Stomach (tissue), 9 donors: ENCODE results near the gene SRP19. TPM values are rescaled to one million over a fixed set of nuclear protein-coding genes. Genes with fewer than 3 reads are reported as not detected.
"Not testable (repeated sequence)": the region's sequence is repeated elsewhere in the genome, so short reads cannot be mapped to it uniquely, and the experiment has no call there.

Source experiments
- DNase-seq, 2 donors: peaks; one replicate each; pipeline versions ENCODE4 v3.0.0 to v3.0.0-alpha.2; 2013 to 2019
- H3K27ac ChIP-seq, 5 donors: fragments of 200-600 bp in 4 of 5; sonication (generic) in 4 of 5; one replicate each; pipeline ENCODE4 v1.5.1; 2013 to 2019; ENCODE audit warnings: mild to moderate bottlenecking in 1 of 5, moderate library complexity in 1 of 5
- H3K27me3 ChIP-seq, 3 donors: fragments of 200-600 bp; sonication (generic); one replicate each; pipeline ENCODE4 v1.5.1; 2017 to 2019; ENCODE audit warnings: mixed run types in 1 of 3
- H3K36me3 ChIP-seq, 4 donors: fragments of 200-600 bp; sonication (generic); 1 replicate in 3 of 4; 2 replicates in 1 of 4; pipeline ENCODE4 v1.5.1; 2016 to 2019
- H3K4me1 ChIP-seq, 4 donors: fragments of 200-600 bp; sonication (generic); one replicate each; pipeline ENCODE4 v1.5.1; 2016 to 2019
- H3K4me3 ChIP-seq, 4 donors: fragments of 200-600 bp; sonication (generic) in 3 of 4; one replicate each; pipeline ENCODE4 v1.5.1; 2016 to 2019; ENCODE audit warnings: mild to moderate bottlenecking in 1 of 4
- H3K9me3 ChIP-seq, 4 donors: fragments of 200-600 bp; sonication (generic); one replicate each; pipeline ENCODE4 v1.5.1; 2016 to 2019
- EP300 ChIP-seq: sonication (generic); formaldehyde crosslinking; IDR thresholded peaks from one replicate; pipeline ENCODE4 v1.6.1; 2017; ENCODE audit warnings: antibody characterized with exemption
- POLR2A ChIP-seq, 4 donors: fragments of 450-650 bp; IDR thresholded peaks; one replicate each; pipeline ENCODE4 v1.6.1; 2016; ENCODE audit warnings: antibody characterized with exemption in 4 of 4, control low read depth in 2 of 4, mild to moderate bottlenecking in 1 of 4, moderate library complexity in 1 of 4
- POLR2AphosphoS5 ChIP-seq, 3 donors: sonication (generic); formaldehyde crosslinking; IDR thresholded peaks; one replicate each; pipeline ENCODE4 v1.6.1; 2016; ENCODE audit warnings: antibody characterized with exemption in 3 of 3
- WGBS, 5 donors: extraction: QIAGEN DNeasy Blood & Tissue Kit in 3 of 5; methylation state at CpG; one replicate each; pipeline versions ENCODE4 v1.1.5 to v1.1.7; 2013 to 2018; 5-methylcytosine and 5-hydroxymethylcytosine counted together
- intact Hi-C: fragments of 100-400 bp; cut with DNase I; formaldehyde crosslinking; loops from one replicate; pipeline ENCODE4 v1.15.1; 2023; ENCODE audit warnings: low total_unique reads
- polyA plus RNA-seq, 3 donors: library from polyadenylated mRNA; stranded (reverse); fragments of 200-250 nt; gene quantifications; one replicate each; pipeline ENCODE4 v1.2.3, GENCODE V29; 2013
- total RNA-seq, 5 donors: library from RNA; depleted of rRNA; stranded (reverse); fragments of >200 nt; gene quantifications; one replicate each; pipeline versions ENCODE4 v1.1.0 to v1.2.3, GENCODE V29; 2014 to 2016
- TF ChIP-seq, protein P1 (sequence below), 7 experiments: fragments of 450-650 bp in 4 of 7; fragments of 200-600 bp in 3 of 7; sonication (generic) in 3 of 7; IDR thresholded peaks; one replicate each; pipeline ENCODE4 v1.5.1; 2016 to 2019; ENCODE audit warnings: antibody characterized with exemption in 7 of 7, control low read depth in 2 of 7, mild to moderate bottlenecking in 1 of 7
- donor health status: healthy with polysubstance abuse.
- donor health status: Bipolar disorder and iron deficiency.
- donor health status: healthy.

Gene SRP19
- total and polyA plus RNA-seq, 8 donors, result 3.2 to 99.3 (median 56.4) TPM

DNA sequence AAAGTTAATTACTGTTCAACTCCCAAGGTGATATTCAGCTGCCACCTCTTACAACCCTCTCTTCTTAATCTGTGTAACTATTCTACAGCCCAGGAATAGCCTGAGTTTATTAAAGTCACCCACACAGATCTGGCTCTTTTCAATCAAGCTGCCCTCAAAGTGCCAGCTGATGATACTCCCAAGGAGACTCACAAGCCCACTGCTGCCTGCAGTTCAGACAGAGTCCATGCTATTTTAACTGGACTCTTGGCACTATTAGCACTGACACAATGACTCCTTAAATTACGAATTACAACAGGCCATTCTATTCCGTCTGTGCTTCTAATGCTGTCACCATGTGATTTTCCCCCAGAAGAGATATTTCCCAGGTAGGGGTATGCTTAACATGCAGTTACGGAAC, 34.6 kb downstream of the SRP19 start:
- DNase-seq, result no peak
- Histone ChIP-seq H3K4me3 (no peak overlapping the region), H3K36me3 (peaks cover 4 to 71% (median 66%) of the 10 kb centered on the region in 4 donors), H3K27me3 (no peaks in the 10 kb centered on the region), H3K4me1 (peaks cover 0 to 26% (median 5%) of the 10 kb centered on the region in 4 donors), H3K27ac (no peak overlapping the region), H3K9me3 (no peaks in the 10 kb centered on the region)
- intact Hi-C loops, result no loop called here
- 86 to 95% (median 92%) methylated on average over 3 of the region's 3 CpGs for WGBS, 5 donors
- TF ChIP-seq, protein P1, sequence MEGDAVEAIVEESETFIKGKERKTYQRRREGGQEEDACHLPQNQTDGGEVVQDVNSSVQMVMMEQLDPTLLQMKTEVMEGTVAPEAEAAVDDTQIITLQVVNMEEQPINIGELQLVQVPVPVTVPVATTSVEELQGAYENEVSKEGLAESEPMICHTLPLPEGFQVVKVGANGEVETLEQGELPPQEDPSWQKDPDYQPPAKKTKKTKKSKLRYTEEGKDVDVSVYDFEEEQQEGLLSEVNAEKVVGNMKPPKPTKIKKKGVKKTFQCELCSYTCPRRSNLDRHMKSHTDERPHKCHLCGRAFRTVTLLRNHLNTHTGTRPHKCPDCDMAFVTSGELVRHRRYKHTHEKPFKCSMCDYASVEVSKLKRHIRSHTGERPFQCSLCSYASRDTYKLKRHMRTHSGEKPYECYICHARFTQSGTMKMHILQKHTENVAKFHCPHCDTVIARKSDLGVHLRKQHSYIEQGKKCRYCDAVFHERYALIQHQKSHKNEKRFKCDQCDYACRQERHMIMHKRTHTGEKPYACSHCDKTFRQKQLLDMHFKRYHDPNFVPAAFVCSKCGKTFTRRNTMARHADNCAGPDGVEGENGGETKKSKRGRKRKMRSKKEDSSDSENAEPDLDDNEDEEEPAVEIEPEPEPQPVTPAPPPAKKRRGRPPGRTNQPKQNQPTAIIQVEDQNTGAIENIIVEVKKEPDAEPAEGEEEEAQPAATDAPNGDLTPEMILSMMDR (IDR thresholded peaks at IDR 0.05), result no peak
- no peak for TF ChIP-seq POLR2A (IDR thresholded peaks at IDR 0.05)
- TF ChIP-seq EP300, result no peak
- TF ChIP-seq POLR2AphosphoS5 (IDR thresholded peaks at IDR 0.05), result no peak

DNA sequence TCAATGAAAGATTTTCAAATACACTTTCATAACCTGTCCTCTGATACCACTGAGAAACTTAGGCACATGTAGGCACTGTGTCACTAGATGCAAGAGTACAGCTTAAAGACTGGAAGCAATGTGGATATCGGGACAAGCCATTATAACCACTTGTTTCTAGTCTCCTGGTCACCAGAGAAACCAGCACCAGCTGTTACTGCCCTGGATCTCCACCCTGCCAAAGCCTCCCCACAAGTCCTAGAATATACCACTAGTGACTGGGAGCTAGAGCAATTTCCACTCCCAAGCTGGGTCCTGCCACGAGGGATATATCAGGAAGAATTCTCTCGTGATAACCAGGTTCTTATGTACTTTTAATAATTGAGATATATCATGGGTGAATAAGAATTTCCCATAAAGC, 41.5 kb downstream of the SRP19 start:
- Histone ChIP-seq H3K27me3 (no peaks in the 10 kb centered on the region), H3K4me1 (peaks cover 0 to 15% (median 6%) of the 10 kb centered on the region in 4 donors), H3K9me3 (no peaks in the 10 kb centered on the region), H3K36me3 (peaks cover 14 to 75% (median 70%) of the 10 kb centered on the region in 4 donors), H3K27ac (no peak overlapping the region), H3K4me3 (no peak overlapping the region)
- intact Hi-C loops, result no loop called here
- 74 to 93% (median 90%) methylated on average over 3 of the region's 3 CpGs for WGBS, 5 donors
- DNase-seq, result no peak
- TF ChIP-seq POLR2A (IDR thresholded peaks at IDR 0.05), result no peak

DNA sequence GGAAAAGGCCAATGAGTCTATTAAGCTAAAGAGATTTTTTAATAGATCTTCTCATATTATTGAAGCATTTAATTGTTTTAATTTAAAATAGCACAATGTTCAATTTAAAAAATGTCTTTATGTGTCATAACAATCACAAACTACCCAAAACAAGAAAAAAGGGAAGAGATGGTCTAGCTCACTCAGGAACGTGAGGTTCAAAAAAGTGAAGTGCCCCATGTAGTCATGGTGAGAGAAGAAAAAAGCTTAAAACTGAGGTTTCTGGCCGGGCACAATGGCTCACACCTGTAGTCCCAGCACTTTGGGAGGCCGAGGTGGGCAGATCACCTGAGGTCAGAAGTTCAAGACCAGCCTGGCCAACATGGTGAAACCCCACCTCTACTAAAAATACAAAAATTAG, 43.9 kb downstream of the SRP19 start:
- DNase-seq, H3K9me3 ChIP-seq, intact Hi-C loops, H3K27ac ChIP-seq, H3K27me3 ChIP-seq, H3K4me3 ChIP-seq: not testable (repeated sequence)
- peaks cover 0 to 22% (median 9%) of the 10 kb centered on the region in 4 donors for H3K4me1 ChIP-seq
- WGBS, 5 donors, result 84 to 91% (median 88%) methylated on average over 3 of the region's 3 CpGs
- peaks cover 12 to 65% (median 61%) of the 10 kb centered on the region in 4 donors for H3K36me3 ChIP-seq

DNA sequence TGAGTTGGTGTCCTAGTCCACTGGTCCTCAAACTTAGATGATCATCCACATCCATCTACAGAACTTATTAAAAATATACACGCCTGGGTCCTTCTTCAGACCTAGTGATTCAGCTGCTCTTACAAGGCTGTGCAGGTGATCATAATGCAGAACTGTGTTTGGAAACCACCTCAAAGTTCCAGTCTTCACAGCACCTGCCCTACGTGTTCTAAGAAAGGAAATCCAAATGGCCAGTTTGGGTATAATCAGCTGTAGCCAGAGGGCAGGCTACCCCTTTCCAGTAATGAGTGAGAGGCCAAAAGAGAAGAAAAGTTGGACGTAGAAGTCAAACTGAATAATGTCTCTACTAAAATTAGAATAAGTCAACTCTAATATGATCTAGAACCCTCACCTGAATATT, 45.5 kb downstream of the SRP19 start:
- WGBS, 5 donors, result 84 to 95% (median 90%) methylated on average over 3 of the region's 3 CpGs
- Histone ChIP-seq H3K36me3 (peaks cover 2 to 63% (median 59%) of the 10 kb centered on the region in 4 donors), H3K4me3 (no peak overlapping the region), H3K4me1 (peaks cover 0 to 33% (median 11%) of the 10 kb centered on the region in 4 donors), H3K9me3 (no peaks in the 10 kb centered on the region), H3K27ac (no peak overlapping the region), H3K27me3 (no peaks in the 10 kb centered on the region)
- DNase-seq, result no peak
- TF ChIP-seq, protein P1 (IDR thresholded peaks at IDR 0.05), result no peak
- TF ChIP-seq POLR2AphosphoS5 (IDR thresholded peaks at IDR 0.05) (no peak), POLR2A (IDR thresholded peaks at IDR 0.05) (no peak), EP300 (no peak)
- intact Hi-C loops, result no loop called here

DNA sequence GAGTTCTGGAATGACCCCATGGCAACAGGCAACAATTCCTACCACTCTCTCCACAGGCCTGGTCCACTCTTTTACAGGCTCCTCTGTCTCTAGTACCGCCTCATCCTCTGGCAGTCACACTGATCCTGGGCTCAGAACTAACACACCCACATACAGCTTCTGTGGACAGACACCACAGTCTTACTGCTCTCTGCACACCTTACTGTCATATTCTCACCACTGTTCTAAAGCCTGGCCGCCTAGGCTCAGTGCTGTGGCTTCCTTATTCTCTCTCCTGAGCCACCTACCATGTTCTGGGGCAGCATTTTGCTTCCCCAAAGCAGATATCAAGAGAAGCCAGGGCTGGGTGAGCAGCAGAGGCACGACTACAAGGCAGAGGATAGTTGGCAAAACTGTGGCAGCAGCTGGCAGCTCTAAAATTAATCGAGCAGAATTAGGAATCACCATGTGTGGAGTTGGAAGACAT, 46.1 kb downstream of the SRP19 start:
- Histone ChIP-seq H3K27me3 (no peaks in the 10 kb centered on the region), H3K4me3 (no peak overlapping the region), H3K4me1 (peaks cover 0 to 37% (median 11%) of the 10 kb centered on the region in 4 donors), H3K36me3 (peaks cover 0 to 57% (median 54%) of the 10 kb centered on the region in 4 donors), H3K9me3 (no peaks in the 10 kb centered on the region), H3K27ac (no peak overlapping the region)
- no peak for DNase-seq
- WGBS, 5 donors, result 68 to 89% (median 86%) methylated on average over 4 of the region's 4 CpGs
- TF ChIP-seq POLR2AphosphoS5 (IDR thresholded peaks at IDR 0.05), result no peak
- intact Hi-C loops, result no loop called here

DNA sequence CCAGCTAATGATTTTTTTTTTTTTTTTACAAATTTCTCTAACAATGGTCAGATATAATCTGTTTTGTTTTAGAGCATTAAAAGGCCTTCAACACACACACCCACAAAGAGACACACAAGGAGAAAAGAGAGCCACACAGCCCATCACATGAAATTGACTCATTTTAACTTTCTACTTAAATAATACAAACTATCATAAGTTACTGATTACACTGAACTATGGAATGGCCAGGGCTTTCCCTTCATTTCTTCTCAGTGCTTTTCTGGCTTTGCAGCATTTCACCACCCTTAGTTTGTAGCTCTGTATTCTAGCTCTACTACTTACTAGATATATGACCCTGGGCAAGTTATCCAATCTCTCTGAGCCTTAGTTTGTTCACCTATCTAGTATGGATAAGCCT, 47.8 kb downstream of the SRP19 start:
- peaks cover 0 to 50% (median 19%) of the 10 kb centered on the region in 4 donors for H3K4me1 ChIP-seq
- intact Hi-C loops, result no loop called here

More for the DNA sequence above, 47.8 kb downstream of the SRP19 start:
- Histone ChIP-seq H3K4me3 (no peak overlapping the region), H3K27ac (no peak overlapping the region), H3K27me3 (no peaks in the 10 kb centered on the region), H3K36me3 (peaks cover 0 to 55% (median 50%) of the 10 kb centered on the region in 4 donors), H3K9me3 (no peaks in the 10 kb centered on the region)
- DNase-seq, result no peak
- no peak for TF ChIP-seq POLR2AphosphoS5 (IDR thresholded peaks at IDR 0.05)
- TF ChIP-seq POLR2A (IDR thresholded peaks at IDR 0.05), result no peak
- no peak for TF ChIP-seq EP300
- TF ChIP-seq, protein P1 (IDR thresholded peaks at IDR 0.05), result no peak
